ENCODE measurements around the gene EDDM3A. TPM values are rescaled to one million over a fixed set of nuclear protein-coding genes. Genes with fewer than 3 reads are reported as not detected.

EDDM3A gene
- total and polyA plus RNA-seq, 2 of the 13 experiments (the other 11 are each of a cell fraction or from before 2014, with no cell fraction given), result not detected

GRCh38 chr14:20711685-20712084, 34.0 kb upstream of the EDDM3A start:
- TF ChIP-seq NCOA2 (CRISPR knock-in tag; IDR thresholded peaks at IDR 0.05) (no peak), TEF (CRISPR knock-in tag; IDR thresholded peaks at IDR 0.05) (no peak), MZF1 (CRISPR knock-in tag; IDR thresholded peaks at IDR 0.05; ENCODE audit: borderline replicate concordance) (no peak), TMF1 (CRISPR knock-in tag; IDR thresholded peaks at IDR 0.05; ENCODE audit: low read depth) (no peak), NFYB (CRISPR knock-in tag; IDR thresholded peaks at IDR 0.05) (no peak), ZNF737 (CRISPR knock-in tag; IDR thresholded peaks at IDR 0.05; ENCODE audit: borderline replicate concordance) (no peak), KLF6 (CRISPR knock-in tag; IDR thresholded peaks at IDR 0.05) (no peak), ARNT (IDR thresholded peaks at IDR 0.05) (no peak), ATF1 (CRISPR knock-in tag; IDR thresholded peaks at IDR 0.05) (no peak), HDAC2 (CRISPR knock-in tag; IDR thresholded peaks at IDR 0.05) (no peak), ZNF264 (CRISPR knock-in tag; IDR thresholded peaks at IDR 0.05) (no peak), POLR2AphosphoS2 (IDR thresholded peaks at IDR 0.05; ENCODE audit: low read depth, low read length) (no peak)
- TF ChIP-seq, protein P1, sequence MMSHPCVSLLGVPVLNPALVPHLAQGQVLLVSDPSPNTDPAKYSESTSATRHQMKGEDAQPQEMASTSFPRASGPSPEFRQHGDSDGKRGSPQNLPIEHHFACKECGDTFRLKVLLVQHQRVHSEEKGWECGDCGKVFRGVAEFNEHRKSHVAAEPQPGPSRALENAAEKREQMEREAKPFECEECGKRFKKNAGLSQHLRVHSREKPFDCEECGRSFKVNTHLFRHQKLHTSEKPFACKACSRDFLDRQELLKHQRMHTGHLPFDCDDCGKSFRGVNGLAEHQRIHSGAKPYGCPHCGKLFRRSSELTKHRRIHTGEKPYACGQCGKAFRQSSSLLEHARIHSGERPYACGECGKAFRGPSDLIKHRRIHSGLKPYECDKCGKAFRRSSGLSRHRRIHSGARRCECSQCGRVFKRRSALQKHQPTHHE (CRISPR knock-in tag; IDR thresholded peaks at IDR 0.05; ENCODE audit: borderline replicate concordance), result no peak
- TF ChIP-seq, protein P2, sequence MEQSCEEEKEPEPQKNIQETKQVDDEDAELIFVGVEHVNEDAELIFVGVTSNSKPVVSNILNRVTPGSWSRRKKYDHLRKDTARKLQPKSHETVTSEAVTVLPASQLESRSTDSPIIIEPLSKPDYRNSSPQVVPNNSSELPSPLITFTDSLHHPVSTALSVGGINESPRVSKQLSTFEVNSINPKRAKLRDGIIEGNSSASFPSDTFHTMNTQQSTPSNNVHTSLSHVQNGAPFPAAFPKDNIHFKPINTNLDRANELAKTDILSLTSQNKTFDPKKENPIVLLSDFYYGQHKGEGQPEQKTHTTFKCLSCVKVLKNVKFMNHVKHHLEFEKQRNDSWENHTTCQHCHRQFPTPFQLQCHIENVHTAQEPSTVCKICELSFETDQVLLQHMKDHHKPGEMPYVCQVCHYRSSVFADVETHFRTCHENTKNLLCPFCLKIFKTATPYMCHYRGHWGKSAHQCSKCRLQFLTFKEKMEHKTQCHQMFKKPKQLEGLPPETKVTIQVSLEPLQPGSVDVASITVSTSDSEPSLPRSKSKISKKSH (CRISPR knock-in tag; IDR thresholded peaks at IDR 0.05; ENCODE audit: borderline replicate concordance), result no peak
- TF ChIP-seq, protein P3, sequence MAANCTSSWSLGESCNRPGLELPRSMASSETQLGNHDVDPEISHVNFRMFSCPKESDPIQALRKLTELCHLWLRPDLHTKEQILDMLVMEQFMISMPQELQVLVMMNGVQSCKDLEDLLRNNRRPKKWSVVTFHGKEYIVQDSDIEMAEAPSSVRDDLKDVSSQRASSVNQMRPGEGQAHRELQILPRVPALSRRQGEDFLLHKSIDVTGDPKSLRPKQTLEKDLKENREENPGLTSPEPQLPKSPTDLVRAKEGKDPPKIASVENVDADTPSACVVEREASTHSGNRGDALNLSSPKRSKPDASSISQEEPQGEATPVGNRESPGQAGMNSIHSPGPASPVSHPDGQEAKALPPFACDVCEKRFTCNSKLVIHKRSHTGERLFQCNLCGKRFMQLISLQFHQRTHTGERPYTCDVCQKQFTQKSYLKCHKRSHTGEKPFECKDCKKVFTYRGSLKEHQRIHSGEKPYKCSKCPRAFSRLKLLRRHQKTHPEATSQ (CRISPR knock-in tag; IDR thresholded peaks at IDR 0.05; ENCODE audit: borderline replicate concordance), result no peak
- in situ Hi-C loops (cut with HindIII; ENCODE audit: extremely low pct_ligation_motif_present, low pct_unique_long_range_greater_than_20kb) (no loop called here), intact Hi-C loops (cut with micrococcal nuclease; ENCODE audit: unreplicated experiment) (no loop called here)
- Histone ChIP-seq H3K4me1 (ENCODE audit: insufficient read depth, low read length) (peaks cover 9% of the 10 kb centered on the region), H3K79me2 (ENCODE audit: insufficient read depth, low read length) (no peaks in the 10 kb centered on the region), H3K9me3 (ENCODE audit: low read length) (peaks cover 1% of the 10 kb centered on the region; the same call in 1 of the 2 replicates), H3K9ac (ENCODE audit: insufficient read depth, low read depth, low read length) (no peak overlapping the region), H2AFZ (ENCODE audit: low read length) (no peak overlapping the region), H4K20me1 (ENCODE audit: insufficient read depth, low read length) (no peaks in the 10 kb centered on the region), H3K36me3 (replicated peaks in 1 of 2; ENCODE audit: control insufficient read depth in 1 of 2, insufficient read depth in 2 of 2, low read length in 2 of 2) (no peaks in the 10 kb centered on the region), H3K27me3 (ENCODE audit: control insufficient read depth in 1 of 2, insufficient read depth in 2 of 2, low read length in 2 of 2) (no peaks in the 10 kb centered on the region), H3K4me2 (ENCODE audit: low read depth, low read length) (no peak overlapping the region), H3K27ac (ENCODE audit: extremely low read length, insufficient read depth, low read length) (no peak overlapping the region), H3K4me3 (replicated peaks in 1 of 3; ENCODE audit: insufficient read depth in 1 of 3, low read depth in 2 of 3, low read length in 3 of 3) (no peak overlapping the region)
- WGBS (ENCODE audit: low lambda C conversion rate), result 23% methylated on average over 4 of the region's 4 CpGs
- no TSS peak for BruUV-seq (replicated peaks)
- ChIA-PET CTCF (ENCODE audit: low intra/inter-chr PET ratio, low total read pairs) (no interaction called here), POLR2A (no interaction called here)
- FAIRE-seq, result no peak
- DNase-seq (ENCODE audit: low spot score), result no peak
- ATAC-seq, result no peak
